C4-2B (cell line): Measurements from ENCODE around the gene PTPRN2.

Experiments
- H3K27ac ChIP-seq: fragments of 450-650 bp; 2 replicates; pipeline ENCODE4 v1.5.1; 2017
- ZFX ChIP-seq: fragments of 450-650 bp; IDR thresholded peaks from 2 replicates; pipeline ENCODE4 v1.6.1; 2017
- TF ChIP-seq, protein P1 (sequence below): fragments of 450-650 bp; conservative IDR thresholded peaks from 2 replicates; pipeline ENCODE4 v1.5.1; 2017; ENCODE audit warnings: mild to moderate bottlenecking

Gene PTPRN2

DNA sequence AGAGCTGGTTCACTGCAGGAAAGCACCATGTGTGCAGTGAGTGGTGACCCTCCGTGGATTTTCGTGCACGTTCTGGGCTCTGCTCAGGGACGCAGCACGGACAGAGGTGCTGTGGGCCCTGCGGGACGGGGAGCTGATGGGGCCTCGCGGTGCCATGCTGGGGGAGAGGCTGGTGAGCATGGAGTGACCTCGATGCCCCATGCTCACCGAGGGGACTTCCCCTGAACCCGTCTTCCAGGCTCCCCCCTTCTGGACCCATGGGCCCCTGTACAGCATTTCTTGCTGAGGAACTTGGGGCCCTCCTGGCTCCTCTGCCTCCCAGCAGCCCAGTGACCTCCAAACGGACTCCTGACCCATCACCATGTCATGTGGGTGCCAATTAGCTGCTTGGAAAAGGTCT, 997.1 kb downstream of the PTPRN2 start:
- TF ChIP-seq ZFX, result no peak
- TF ChIP-seq, protein P1, sequence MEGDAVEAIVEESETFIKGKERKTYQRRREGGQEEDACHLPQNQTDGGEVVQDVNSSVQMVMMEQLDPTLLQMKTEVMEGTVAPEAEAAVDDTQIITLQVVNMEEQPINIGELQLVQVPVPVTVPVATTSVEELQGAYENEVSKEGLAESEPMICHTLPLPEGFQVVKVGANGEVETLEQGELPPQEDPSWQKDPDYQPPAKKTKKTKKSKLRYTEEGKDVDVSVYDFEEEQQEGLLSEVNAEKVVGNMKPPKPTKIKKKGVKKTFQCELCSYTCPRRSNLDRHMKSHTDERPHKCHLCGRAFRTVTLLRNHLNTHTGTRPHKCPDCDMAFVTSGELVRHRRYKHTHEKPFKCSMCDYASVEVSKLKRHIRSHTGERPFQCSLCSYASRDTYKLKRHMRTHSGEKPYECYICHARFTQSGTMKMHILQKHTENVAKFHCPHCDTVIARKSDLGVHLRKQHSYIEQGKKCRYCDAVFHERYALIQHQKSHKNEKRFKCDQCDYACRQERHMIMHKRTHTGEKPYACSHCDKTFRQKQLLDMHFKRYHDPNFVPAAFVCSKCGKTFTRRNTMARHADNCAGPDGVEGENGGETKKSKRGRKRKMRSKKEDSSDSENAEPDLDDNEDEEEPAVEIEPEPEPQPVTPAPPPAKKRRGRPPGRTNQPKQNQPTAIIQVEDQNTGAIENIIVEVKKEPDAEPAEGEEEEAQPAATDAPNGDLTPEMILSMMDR, result no peak
- no peak overlapping the region for H3K27ac ChIP-seq

DNA sequence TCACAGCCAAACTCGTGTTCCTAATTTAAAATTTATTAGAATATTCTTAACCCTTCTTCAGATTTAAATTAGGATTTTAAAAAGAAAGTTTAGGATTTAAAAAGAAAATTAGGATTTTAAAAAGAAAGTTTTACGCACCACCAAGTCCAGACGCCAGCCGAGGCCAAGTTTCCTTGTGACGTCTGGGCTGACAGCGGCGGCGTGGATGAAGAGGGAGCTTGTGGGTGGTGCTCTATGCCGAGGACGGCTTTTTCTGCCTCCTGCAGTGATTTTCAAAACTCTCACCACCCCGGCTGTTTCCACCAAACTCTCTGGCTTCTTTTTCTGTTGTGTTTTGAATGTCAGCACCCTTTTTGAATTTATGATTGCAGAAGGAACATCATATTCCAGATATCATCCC, 997.9 kb downstream of the PTPRN2 start:
- TF ChIP-seq ZFX, result no peak
- TF ChIP-seq, protein P1, result no peak
- no peak overlapping the region for H3K27ac ChIP-seq

DNA sequence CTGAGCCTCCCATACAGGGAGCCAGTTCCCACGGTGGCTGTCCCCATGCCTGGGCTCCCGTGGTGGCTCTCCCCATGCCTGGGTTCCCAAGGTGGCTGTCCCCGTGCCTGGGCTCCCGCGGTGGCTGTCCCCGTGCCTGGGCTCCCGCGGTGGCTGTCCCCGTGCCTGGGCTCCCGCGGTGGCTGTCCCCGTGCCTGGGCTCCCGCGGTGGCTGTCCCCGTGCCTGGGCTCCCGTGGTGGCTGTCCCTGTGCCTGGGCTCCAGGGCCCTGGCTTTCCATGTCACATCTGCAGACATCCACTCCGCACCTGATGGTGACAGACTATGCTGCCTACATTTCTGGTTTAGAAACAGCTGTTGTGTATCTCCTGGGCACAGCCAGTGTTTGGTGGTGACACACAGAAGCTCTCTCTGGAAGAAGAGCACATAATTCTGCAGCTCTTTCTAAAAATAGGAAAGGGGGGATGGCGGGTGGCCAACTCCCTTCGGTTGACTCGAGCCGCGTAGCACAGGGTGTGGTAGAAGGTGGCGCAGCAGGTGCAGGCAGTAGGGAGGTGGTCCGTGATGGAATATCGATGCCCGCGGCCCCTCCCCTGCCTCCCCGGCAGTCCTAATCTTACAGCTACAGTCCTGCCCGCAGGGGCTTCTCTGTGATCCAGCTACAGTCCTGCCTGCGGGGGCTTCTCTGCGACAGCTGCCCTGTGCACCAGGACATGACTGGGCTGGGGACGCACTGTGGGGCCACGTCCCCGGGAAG, 999.6 kb downstream of the PTPRN2 start:
- TF ChIP-seq ZFX, result no peak
- TF ChIP-seq, protein P1, result no peak
- H3K27ac ChIP-seq, result no peak overlapping the region

DNA sequence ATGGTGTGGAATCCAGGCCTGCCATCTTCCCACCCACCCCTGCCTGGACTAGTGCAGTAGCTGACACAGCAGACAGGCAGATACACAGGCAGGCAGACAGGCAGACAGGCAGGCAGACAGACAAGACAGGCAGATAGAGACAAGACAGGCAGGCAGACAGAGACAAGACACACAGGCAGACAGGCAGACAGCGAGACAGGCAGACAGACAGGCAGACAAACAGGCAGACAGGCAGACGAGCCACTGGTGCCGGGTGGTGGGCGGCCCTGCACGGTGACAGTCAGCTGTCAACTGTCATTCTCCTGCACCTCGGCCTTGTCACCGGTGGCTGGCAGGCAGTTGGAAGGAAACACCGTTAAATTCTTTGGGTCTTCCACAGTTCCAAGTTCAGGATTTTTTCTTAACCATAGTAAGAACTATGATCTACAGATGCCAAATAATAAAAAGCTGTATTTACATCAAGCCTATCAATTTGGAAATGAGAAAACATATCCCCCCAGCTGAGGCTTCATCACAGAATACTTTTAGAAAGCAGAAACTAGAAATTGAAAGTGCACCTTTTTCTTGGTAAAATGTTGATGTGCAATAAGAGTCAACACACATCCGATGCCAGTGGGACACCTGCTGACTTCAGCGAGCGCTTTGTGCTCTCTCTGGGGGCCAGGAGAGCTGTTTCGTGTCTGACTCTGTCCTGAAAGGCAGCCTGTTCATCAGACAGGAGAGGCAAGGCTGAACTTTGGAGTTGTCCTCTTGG, 1000.4 kb downstream of the PTPRN2 start:
- no peak overlapping the region for H3K27ac ChIP-seq
- TF ChIP-seq, protein P1, result no peak
- TF ChIP-seq ZFX, result no peak

- H3K27ac ChIP-seq, result no peak overlapping the region
Measured at GRCh38 chr7:157586426-157586955, 1001.1 kb downstream of the PTPRN2 start.

DNA sequence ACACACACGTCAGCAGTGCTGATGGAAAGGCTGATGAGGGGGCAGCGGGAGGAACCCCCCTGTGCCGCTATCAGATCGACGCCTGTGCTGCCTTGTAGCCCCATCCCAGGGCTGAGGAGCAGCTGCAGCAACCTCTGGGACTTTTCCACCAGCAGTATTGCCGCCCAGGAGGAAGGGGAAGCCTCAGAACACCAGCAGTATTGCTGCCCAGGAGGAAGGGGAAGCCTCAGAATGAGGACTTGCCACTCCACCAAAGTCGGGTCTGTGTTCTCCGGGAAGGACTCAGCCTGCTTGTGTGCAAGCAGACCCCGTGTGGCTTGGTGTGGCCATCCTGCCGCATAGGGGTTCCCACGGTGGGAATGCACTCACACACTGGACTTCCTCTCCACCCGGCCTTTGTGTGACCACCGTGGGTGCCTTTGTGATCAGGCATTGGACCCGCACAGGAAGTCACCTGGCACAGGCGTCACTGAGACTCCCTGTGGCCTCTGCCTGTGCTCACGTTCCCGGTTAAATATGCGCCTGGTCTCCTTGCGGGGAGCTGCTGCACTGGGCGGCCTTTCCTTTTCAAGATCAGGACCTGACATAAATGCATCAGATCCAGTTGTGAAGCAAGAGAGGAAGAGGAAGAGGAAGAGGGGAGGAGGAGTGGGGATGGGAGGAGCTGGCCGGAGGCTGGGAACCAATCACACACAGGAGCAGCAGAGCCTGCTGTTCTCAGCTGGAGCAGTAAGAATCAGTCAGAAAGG, 1002.3 kb downstream of the PTPRN2 start:
- TF ChIP-seq, protein P1, result no peak
- TF ChIP-seq ZFX, result no peak
- H3K27ac ChIP-seq, result no peak overlapping the region

More at GRCh38 chr7:157586426-157586955, 1001.1 kb downstream of the PTPRN2 start:
- no peak for TF ChIP-seq ZFX
- TF ChIP-seq, protein P1, result no peak
